ENCODE measurements around the gene ARHGAP29.

Gene ARHGAP29

DNA sequence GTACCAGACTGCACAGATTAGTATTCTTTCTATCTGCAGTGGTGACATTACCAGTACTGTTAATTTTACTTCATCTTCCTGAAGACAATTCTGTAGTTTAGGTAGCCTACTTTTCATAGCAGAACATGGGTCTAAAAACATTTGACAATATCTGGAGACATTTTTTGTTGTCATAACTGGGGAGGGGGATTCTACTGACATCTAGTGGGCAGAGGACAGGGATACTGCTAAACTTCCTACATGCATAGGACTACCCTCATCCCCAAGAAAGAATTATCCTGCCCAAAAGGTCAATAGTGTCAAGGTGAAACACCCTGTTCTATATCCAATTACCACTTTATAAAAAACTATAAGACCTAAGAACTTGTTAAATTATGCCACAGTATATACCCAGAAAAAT, 3.4 kb upstream of the ARHGAP29 start:
- no peak for DNase-seq
- in situ Hi-C loops (cut with HindIII; ENCODE audit: low pct_ligation_motif_present, low pct_unique_long_range_greater_than_20kb, low sequenced_read_pairs): loop anchor here (10.0 kb wide), 1 partner anchor 74 kb away; no protein-coding TSS in a partner anchor

GRCh38 chr1:94239796-94240195, 2.4 kb upstream of the ARHGAP29 start:
- DNase-seq: no peak
- in situ Hi-C loops (cut with HindIII; ENCODE audit: low pct_ligation_motif_present, low pct_unique_long_range_greater_than_20kb, low sequenced_read_pairs): loop anchor here (10.0 kb wide), 1 partner anchor 75 kb away; no protein-coding TSS in a partner anchor

- DNase-seq: no peak
- in situ Hi-C loops (cut with HindIII; ENCODE audit: low pct_ligation_motif_present, low pct_unique_long_range_greater_than_20kb, low sequenced_read_pairs): no loop called here
These were observed 1.7 kb upstream of the ARHGAP29 start for GRCh38 chr1:94239051-94239450.

DNA sequence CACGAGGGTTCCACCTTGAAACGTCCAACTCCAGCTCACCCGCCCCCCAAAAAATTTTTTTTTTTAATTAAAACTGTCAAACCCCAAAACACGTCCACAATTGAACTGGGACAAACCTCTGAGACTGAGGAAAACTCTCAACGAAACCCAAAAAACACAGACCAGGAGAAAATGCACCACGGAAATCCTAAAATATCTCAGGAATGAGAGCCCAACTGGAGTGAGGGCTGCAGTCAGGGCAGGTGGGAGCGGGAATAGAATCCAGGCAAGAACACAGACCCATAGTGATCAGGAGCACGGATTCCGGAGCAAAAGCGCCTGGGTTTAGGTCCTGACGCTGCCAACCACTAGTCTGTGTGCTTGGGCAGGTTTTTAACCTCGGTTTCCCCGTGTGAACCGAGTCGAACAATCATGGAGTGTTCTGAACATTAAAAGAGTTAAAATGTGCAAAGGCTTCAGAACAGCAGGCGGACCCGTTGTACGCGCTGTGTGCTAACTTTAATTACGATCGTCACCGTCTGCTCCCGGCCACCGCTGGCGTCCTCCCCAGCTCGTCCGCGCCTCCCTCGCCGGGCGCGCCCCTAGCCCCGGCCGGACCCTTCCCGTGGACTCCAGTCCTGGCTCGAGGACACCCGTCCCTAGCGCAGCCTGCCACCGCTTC, 624 bp downstream of the ARHGAP29 start:
- in situ Hi-C loops (cut with HindIII; ENCODE audit: low pct_ligation_motif_present, low pct_unique_long_range_greater_than_20kb, low sequenced_read_pairs): no loop called here
- DNase-seq: peak; percentile 45

GRCh38 chr1:94236013-94236491, 1.3 kb downstream of the ARHGAP29 start:
- in situ Hi-C loops (cut with HindIII; ENCODE audit: low pct_ligation_motif_present, low pct_unique_long_range_greater_than_20kb, low sequenced_read_pairs): no loop called here
- peak; percentile 42 for DNase-seq

DNA sequence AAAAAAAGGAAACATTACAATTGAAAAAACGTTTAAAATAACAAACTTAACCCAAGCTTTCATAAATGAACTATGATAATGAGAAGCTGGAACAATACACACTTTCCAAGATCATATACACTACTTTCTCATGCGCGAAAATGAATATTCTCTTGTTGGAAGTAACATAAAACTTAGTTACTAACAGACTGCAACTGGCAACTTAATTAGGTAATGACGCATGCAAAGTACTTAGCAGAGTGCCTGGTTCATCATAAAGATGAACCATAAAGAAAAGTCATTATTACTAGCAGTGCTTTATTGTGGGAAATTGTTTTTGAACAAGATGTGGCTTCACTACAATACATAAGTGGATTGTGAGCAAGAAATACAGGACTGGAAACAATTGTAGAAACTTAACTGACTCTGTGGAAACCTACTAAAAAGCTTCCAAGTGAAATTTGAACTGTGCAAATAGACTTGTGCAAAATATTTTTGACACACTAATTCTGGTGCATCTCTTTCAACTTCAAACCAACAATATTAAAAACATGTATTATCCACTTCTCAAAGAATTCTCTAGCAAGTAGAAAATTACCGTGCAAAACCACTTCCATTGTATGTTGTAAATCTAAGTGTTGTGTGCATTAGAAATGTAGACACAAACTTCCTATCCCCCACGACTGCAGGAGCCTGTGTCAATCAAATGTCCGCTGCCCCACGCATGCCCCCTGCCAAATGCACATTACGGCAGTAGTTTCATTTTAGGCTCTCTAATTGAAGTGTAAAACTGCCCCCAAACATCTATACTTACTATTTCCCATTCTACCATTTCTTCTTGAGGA, 2.0 kb downstream of the ARHGAP29 start:
- in situ Hi-C loops (cut with HindIII; ENCODE audit: low pct_ligation_motif_present, low pct_unique_long_range_greater_than_20kb, low sequenced_read_pairs): no loop called here
- DNase-seq: no peak

GRCh38 chr1:94234615-94235014, 2.8 kb downstream of the ARHGAP29 start:
- in situ Hi-C loops (cut with HindIII; ENCODE audit: low pct_ligation_motif_present, low pct_unique_long_range_greater_than_20kb, low sequenced_read_pairs): no loop called here
- DNase-seq: no peak

DNA sequence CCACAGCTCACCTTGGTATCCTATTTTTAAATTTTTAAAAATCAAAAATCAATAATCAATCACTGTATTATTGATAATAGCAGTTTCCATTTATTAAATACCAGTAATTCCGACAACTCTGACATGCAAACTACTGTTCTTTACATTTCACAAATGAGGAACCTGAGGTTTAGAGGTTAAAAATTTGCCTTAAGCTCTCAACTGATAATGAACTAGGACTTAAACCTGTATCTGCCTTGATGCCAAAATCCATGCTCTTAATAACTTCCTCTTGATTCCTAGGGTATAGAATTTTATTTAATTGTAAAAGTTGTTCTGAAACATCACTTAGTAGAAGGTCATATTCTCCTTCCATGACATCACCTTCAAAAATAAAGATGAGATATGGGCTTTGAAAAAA, 5.6 kb downstream of the ARHGAP29 start:
- in situ Hi-C loops (cut with HindIII; ENCODE audit: low pct_ligation_motif_present, low pct_unique_long_range_greater_than_20kb, low sequenced_read_pairs): no loop called here
- no peak for DNase-seq

DNA sequence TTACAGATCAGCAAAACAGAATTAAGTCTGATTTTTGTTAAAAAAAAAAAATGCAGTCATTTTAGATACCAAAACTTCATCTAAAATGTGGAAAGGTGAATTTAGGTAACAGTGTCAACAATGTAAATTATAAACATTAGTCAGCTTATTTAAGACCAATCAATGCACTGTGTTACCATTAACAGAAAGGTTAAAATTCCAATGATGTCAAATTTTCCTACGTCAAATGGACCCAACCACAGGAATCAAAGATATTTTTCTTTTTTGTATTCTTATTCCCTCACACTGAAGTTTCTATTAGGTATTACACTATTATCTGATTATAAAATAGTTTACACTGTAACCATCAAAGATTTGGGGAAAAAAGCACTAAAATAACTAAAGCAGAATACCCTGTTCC, 6.5 kb downstream of the ARHGAP29 start:
- DNase-seq: no peak
- in situ Hi-C loops (cut with HindIII; ENCODE audit: low pct_ligation_motif_present, low pct_unique_long_range_greater_than_20kb, low sequenced_read_pairs): no loop called here

DNA sequence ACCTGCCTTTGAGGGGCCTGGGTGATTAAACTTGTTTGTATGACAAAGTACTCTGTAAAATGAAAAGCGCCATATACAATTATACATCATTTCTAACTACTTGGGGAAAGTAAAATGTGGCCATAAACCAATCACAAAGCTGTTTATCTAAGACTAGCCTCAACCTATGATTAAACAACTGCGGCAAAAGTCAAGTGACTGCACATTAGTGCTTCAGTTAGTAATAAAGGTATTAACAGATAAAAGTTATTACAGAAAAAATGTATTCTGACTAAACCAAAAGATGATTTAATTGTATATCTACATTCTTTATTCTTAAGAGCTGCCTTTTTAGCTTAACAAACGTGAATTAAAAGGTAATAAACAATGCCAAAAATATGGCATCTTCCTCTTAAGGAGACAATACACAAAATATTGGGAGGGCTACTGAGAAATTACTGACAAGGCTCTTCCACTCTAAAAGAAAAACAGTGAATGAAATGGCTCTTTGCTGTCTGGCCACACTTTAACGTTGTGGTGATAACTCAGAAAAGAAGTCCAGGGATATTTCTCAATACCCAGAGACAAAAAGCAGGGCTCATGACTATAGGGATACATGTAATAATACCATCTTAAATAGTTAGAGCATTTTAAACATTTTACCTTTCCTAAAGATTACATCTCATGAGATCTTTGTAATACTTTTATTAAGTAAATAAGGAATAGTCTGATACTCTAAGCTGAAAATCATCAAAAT, 8.6 kb downstream of the ARHGAP29 start:
- in situ Hi-C loops (cut with HindIII; ENCODE audit: low pct_ligation_motif_present, low pct_unique_long_range_greater_than_20kb, low sequenced_read_pairs): no loop called here
- no peak for DNase-seq

DNA sequence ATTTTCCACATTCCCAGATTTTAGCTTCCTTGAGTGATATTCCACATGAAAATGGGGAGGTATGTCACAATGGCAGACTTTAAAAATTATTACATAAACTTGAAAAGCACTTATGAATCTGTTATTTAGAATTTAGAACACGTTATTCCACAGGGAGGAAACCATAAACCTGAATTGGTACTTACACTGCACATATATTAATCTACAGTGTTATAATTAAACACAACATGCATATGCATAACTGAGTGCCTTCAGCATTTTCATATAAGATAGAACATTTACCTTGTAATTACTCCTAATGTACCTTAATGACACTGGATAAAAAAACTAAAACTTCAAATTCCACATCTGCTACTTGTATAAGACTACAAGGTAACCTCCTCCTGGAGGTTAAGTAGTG, 9.8 kb downstream of the ARHGAP29 start:
- DNase-seq: no peak
- in situ Hi-C loops (cut with HindIII; ENCODE audit: low pct_ligation_motif_present, low pct_unique_long_range_greater_than_20kb, low sequenced_read_pairs): no loop called here

- in situ Hi-C loops (cut with HindIII; ENCODE audit: low pct_ligation_motif_present, low pct_unique_long_range_greater_than_20kb, low sequenced_read_pairs): no loop called here
- DNase-seq: no peak
These were observed 11.5 kb downstream of the ARHGAP29 start for GRCh38 chr1:94225845-94226244.

- in situ Hi-C loops (cut with HindIII; ENCODE audit: low pct_ligation_motif_present, low pct_unique_long_range_greater_than_20kb, low sequenced_read_pairs): no loop called here
- DNase-seq: no peak
These were observed 19.1 kb downstream of the ARHGAP29 start for GRCh38 chr1:94218332-94218731.

DNA sequence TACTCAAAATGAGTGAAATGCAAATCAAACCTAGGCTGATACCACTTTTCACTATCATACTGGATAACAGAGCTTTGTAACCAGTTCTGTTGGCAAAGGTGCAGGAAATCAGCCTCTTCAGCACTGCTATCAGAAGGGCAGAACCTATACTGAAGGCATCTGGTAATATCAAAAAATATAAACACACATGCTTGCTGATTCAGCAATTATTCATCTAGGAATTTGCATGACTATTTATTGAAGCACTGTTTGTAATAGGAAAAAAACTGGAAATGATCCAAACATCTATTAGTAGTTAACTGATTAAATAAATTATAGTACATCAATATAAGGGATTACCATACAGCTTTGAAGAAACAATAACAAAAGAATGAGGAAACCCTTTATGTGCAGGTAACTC, 21.4 kb downstream of the ARHGAP29 start:
- DNase-seq: no peak
- in situ Hi-C loops (cut with HindIII; ENCODE audit: low pct_ligation_motif_present, low pct_unique_long_range_greater_than_20kb, low sequenced_read_pairs): no loop called here

GRCh38 chr1:94209982-94210381, 27.4 kb downstream of the ARHGAP29 start:
- DNase-seq: no peak

GRCh38 chr1:94209425-94209824, 28.0 kb downstream of the ARHGAP29 start:
- in situ Hi-C loops (cut with HindIII; ENCODE audit: low pct_ligation_motif_present, low pct_unique_long_range_greater_than_20kb, low sequenced_read_pairs): no loop called here
- DNase-seq: peak; percentile 19

More at GRCh38 chr1:94209982-94210381, 27.4 kb downstream of the ARHGAP29 start:
- in situ Hi-C loops (cut with HindIII; ENCODE audit: low pct_ligation_motif_present, low pct_unique_long_range_greater_than_20kb, low sequenced_read_pairs): no loop called here

- DNase-seq: no peak
- in situ Hi-C loops (cut with HindIII; ENCODE audit: low pct_ligation_motif_present, low pct_unique_long_range_greater_than_20kb, low sequenced_read_pairs): no loop called here
These were observed 29.7 kb downstream of the ARHGAP29 start for GRCh38 chr1:94207695-94208094.

DNA sequence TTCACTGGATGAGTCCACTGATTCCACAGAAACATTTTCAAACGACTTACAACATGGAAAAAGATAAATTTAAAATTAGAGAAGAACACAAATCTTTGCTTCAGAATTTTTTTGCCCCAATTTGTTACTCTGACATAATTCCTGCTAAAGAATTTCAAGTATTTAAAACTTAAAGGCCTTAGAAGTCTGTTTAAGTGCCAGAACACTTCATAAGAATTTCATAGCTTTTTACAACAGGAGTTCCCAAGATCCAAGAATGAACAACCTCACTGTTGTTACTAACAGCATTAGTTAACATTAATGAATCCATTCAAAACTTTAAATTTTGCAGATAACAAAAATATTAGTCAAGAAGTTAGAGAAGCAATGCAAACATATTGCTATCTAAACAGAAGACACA, 31.7 kb downstream of the ARHGAP29 start:
- in situ Hi-C loops (cut with HindIII; ENCODE audit: low pct_ligation_motif_present, low pct_unique_long_range_greater_than_20kb, low sequenced_read_pairs): no loop called here
- no peak for DNase-seq

GRCh38 chr1:94202241-94202640, 35.1 kb downstream of the ARHGAP29 start:
- in situ Hi-C loops (cut with HindIII; ENCODE audit: low pct_ligation_motif_present, low pct_unique_long_range_greater_than_20kb, low sequenced_read_pairs): no loop called here
- no peak for DNase-seq

Data from ACHN (cell line).